Liver (tissue), 9 donors: ENCODE results near the gene CLIC5. TPM values are rescaled to one million over a fixed set of nuclear protein-coding genes. Genes with fewer than 3 reads are reported as not detected.

Experiments
- DNase-seq: peaks from one replicate; pipeline ENCODE4 v3.0.0-alpha.2; 2017; ENCODE audit warnings: low spot score
- H3K27ac ChIP-seq, 2 donors: one replicate each; pipeline ENCODE4 v1.7.0; 2013; ENCODE audit warnings: inconsistent platforms in 2 of 2, low read length in 2 of 2, control low read depth in 1 of 2, low read depth in 1 of 2, mild to moderate bottlenecking in 1 of 2
- H3K27me3 ChIP-seq, 4 donors: one replicate each; pipeline versions ENCODE4 v1.6.1 to v1.7.0; 2013; ENCODE audit warnings: low read length in 3 of 4, inconsistent platforms in 1 of 4, mild to moderate bottlenecking in 1 of 4, moderate library complexity in 1 of 4; ENCODE audit not compliant: control insufficient read depth in 4 of 4, insufficient read depth in 4 of 4
- H3K36me3 ChIP-seq, 4 donors: one replicate each; pipeline versions ENCODE4 v1.6.1 to v1.7.0; 2013; ENCODE audit warnings: low read length in 3 of 4, mild to moderate bottlenecking in 3 of 4, low read depth in 1 of 4, moderate library complexity in 1 of 4; ENCODE audit not compliant: control insufficient read depth in 4 of 4, insufficient read depth in 3 of 4
- H3K4me1 ChIP-seq, 4 donors: one replicate each; pipeline versions ENCODE4 v1.6.1 to v1.7.0; 2013; ENCODE audit warnings: low read length in 3 of 4, mild to moderate bottlenecking in 3 of 4, moderate library complexity in 1 of 4; ENCODE audit not compliant: control insufficient read depth in 4 of 4, insufficient read depth in 4 of 4
- H3K4me3 ChIP-seq, 3 donors: one replicate each; pipeline versions ENCODE4 v1.6.1 to v1.7.0; 2013; ENCODE audit warnings: low read length in 3 of 3, control low read depth in 1 of 3, low read depth in 1 of 3, mild to moderate bottlenecking in 1 of 3
- H3K9ac ChIP-seq, 2 donors: one replicate each; pipeline ENCODE4 v1.7.0; 2013; ENCODE audit warnings: low read length in 2 of 2, mild to moderate bottlenecking in 2 of 2, moderate library complexity in 2 of 2, control low read depth in 1 of 2, low read depth in 1 of 2
- H3K9me3 ChIP-seq, 4 donors: one replicate each; pipeline versions ENCODE4 v1.6.1 to v1.7.0; 2013; ENCODE audit warnings: low read length in 3 of 4; ENCODE audit not compliant: control insufficient read depth in 4 of 4
- EGR1 ChIP-seq, 2 donors: IDR thresholded peaks; 2 replicates each; pipeline ENCODE4 v1.6.1; 2016 to 2018; ENCODE audit warnings: antibody characterized with exemption in 2 of 2, low read depth in 2 of 2
- FOXA1 ChIP-seq: IDR thresholded peaks from 2 replicates; pipeline ENCODE4 v1.6.1; 2016; ENCODE audit warnings: antibody characterized with exemption
- FOXA2 ChIP-seq: IDR thresholded peaks from 2 replicates; pipeline ENCODE4 v1.6.1; 2016; ENCODE audit warnings: antibody characterized with exemption
- GABPA ChIP-seq, 2 donors: IDR thresholded peaks in 1 of 2; conservative IDR thresholded peaks in 1 of 2; 2 replicates each; pipeline ENCODE4 v1.6.1; 2016; ENCODE audit warnings: antibody characterized with exemption in 2 of 2, mild to moderate bottlenecking in 1 of 2, moderate library complexity in 1 of 2
- HNF4A ChIP-seq, 2 donors: conservative IDR thresholded peaks; 2 replicates each; pipeline ENCODE4 v1.6.1; 2016; ENCODE audit warnings: antibody characterized with exemption in 2 of 2, mild to moderate bottlenecking in 2 of 2
- HNF4G ChIP-seq: IDR thresholded peaks from 2 replicates; pipeline ENCODE4 v1.6.1; 2016; ENCODE audit warnings: antibody characterized with exemption
- JUND ChIP-seq, 2 donors: IDR thresholded peaks; 2 replicates each; pipeline ENCODE4 v1.6.1; 2016; ENCODE audit warnings: antibody characterized with exemption in 2 of 2
- NR2F2 ChIP-seq: IDR thresholded peaks from 2 replicates; pipeline ENCODE4 v1.6.1; 2016; ENCODE audit warnings: antibody characterized with exemption
- RAD21 ChIP-seq, 2 donors: IDR thresholded peaks; 2 replicates each; pipeline ENCODE4 v1.6.1; 2016; ENCODE audit warnings: antibody characterized with exemption in 2 of 2, mild to moderate bottlenecking in 2 of 2
- RXRA ChIP-seq, 2 donors: IDR thresholded peaks; 2 replicates each; pipeline ENCODE4 v1.6.1; 2017 to 2018; ENCODE audit warnings: antibody characterized with exemption in 2 of 2, mild to moderate bottlenecking in 1 of 2
- SP1 ChIP-seq: IDR thresholded peaks from 2 replicates; pipeline ENCODE4 v1.6.1; 2018; ENCODE audit warnings: antibody characterized with exemption, mild to moderate bottlenecking
- TAF1 ChIP-seq: conservative IDR thresholded peaks from 2 replicates; pipeline ENCODE4 v1.6.1; 2016; ENCODE audit warnings: antibody characterized with exemption, mild to moderate bottlenecking
- YY1 ChIP-seq: IDR thresholded peaks from 2 replicates; pipeline ENCODE4 v1.6.1; 2016; ENCODE audit warnings: antibody characterized with exemption, mild to moderate bottlenecking
- WGBS: extraction: QIAGEN DNeasy Blood & Tissue Kit; methylation state at CpG from one replicate; pipeline ENCODE4 v1.1.7; 2013; 5-methylcytosine and 5-hydroxymethylcytosine counted together
- polyA plus RNA-seq, 2 donors: library from polyadenylated mRNA; stranded (reverse) in 1 of 2; unstranded in 1 of 2; fragments of 200-250 nt in 1 of 2; fragments of >200 nt in 1 of 2; fragmentation: Nextera tagmentation in 1 of 2; extraction: Ambion mirVana in 1 of 2; gene quantifications; one replicate each; pipeline versions ENCODE4 v1.2.1 to v1.2.3, GENCODE V29; 2013 to 2015
- total RNA-seq, 2 donors: library from RNA; depleted of rRNA; stranded (reverse); fragments of >200 nt; gene quantifications; one replicate each; pipeline ENCODE4 v1.2.3, GENCODE V29; 2014
- TF ChIP-seq, protein P1 (sequence below): IDR thresholded peaks from 2 replicates; pipeline ENCODE4 v1.6.1; 2016; ENCODE audit warnings: antibody characterized with exemption
- TF ChIP-seq, protein P2 (sequence below): IDR thresholded peaks from 2 replicates; pipeline ENCODE4 v1.6.1; 2016; ENCODE audit warnings: antibody characterized with exemption
- TF ChIP-seq, protein P3 (sequence below): IDR thresholded peaks from 2 replicates; pipeline ENCODE4 v1.6.1; 2016; ENCODE audit warnings: antibody characterized with exemption, mild to moderate bottlenecking
- TF ChIP-seq, protein P4 (sequence below): fragments of 150-350 bp; IDR thresholded peaks from 2 replicates; pipeline ENCODE4 v1.5.1; 2017; ENCODE audit warnings: improper control_type of control experiment, low read depth, low read length; ENCODE audit not compliant: missing input control
- donor health status: healthy.
- donor health status: healthy.
- donor health status: healthy.
- donor health status: healthy.
- donor health status: healthy.

The CLIC5 gene
- total and polyA plus RNA-seq, 4 donors = 0.05 to 0.33 (median 0.14) TPM

DNA sequence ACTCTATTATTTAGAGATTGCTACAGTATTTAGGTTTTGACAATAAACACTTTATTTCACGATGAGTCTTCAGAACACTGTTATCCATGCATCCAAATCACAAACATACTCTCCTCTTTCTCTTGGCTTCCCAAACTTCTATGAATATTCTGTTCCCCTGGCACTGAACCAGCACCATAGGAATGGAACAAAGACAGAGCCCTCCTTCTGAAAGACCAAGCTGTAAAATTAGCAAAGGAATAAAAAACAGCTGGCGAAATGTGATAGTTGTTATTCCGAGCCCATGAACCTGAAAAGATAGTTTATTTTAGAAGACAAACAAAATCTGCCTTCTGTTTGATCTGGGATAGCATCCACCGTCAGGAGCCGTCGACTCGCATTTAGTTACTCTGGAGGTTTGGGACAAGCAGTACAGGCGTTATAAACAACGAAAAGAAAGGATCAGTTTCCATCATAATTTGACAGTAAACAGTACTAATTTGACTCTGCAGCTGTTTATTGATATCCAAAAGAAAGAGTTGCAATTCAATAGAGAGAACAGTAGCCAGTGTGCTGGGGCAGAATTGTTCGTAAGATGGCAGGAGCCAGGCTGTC is 161.4 kb downstream of the CLIC5 start:
- Histone ChIP-seq H3K36me3 (no peaks in the 10 kb centered on the region), H3K27ac (no peak overlapping the region), H3K4me1 (no peaks in the 10 kb centered on the region), H3K9me3 (no peaks in the 10 kb centered on the region), H3K4me3 (no peak overlapping the region), H3K9ac (no peak overlapping the region), H3K27me3 (peaks cover 0 to 6% (median 0%) of the 10 kb centered on the region in 4 donors)
- no peak for TF ChIP-seq HNF4G
- no peak for TF ChIP-seq TAF1
- TF ChIP-seq, protein P1, sequence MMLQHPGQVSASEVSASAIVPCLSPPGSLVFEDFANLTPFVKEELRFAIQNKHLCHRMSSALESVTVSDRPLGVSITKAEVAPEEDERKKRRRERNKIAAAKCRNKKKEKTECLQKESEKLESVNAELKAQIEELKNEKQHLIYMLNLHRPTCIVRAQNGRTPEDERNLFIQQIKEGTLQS = no peak
- TF ChIP-seq YY1 = no peak
- no peak for TF ChIP-seq RXRA (IDR thresholded peaks at IDR 0.05)
- TF ChIP-seq EGR1 (IDR thresholded peaks at IDR 0.05; ENCODE audit: low read depth in 2 of 2) = no peak
- TF ChIP-seq JUND (IDR thresholded peaks at IDR 0.05) = no peak
- TF ChIP-seq, protein P2, sequence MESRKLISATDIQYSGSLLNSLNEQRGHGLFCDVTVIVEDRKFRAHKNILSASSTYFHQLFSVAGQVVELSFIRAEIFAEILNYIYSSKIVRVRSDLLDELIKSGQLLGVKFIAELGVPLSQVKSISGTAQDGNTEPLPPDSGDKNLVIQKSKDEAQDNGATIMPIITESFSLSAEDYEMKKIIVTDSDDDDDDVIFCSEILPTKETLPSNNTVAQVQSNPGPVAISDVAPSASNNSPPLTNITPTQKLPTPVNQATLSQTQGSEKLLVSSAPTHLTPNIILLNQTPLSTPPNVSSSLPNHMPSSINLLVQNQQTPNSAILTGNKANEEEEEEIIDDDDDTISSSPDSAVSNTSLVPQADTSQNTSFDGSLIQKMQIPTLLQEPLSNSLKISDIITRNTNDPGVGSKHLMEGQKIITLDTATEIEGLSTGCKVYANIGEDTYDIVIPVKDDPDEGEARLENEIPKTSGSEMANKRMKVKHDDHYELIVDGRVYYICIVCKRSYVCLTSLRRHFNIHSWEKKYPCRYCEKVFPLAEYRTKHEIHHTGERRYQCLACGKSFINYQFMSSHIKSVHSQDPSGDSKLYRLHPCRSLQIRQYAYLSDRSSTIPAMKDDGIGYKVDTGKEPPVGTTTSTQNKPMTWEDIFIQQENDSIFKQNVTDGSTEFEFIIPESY = no peak
- TF ChIP-seq HNF4A (conservative IDR thresholded peaks at IDR 0.05) = no peak
- TF ChIP-seq, protein P3, sequence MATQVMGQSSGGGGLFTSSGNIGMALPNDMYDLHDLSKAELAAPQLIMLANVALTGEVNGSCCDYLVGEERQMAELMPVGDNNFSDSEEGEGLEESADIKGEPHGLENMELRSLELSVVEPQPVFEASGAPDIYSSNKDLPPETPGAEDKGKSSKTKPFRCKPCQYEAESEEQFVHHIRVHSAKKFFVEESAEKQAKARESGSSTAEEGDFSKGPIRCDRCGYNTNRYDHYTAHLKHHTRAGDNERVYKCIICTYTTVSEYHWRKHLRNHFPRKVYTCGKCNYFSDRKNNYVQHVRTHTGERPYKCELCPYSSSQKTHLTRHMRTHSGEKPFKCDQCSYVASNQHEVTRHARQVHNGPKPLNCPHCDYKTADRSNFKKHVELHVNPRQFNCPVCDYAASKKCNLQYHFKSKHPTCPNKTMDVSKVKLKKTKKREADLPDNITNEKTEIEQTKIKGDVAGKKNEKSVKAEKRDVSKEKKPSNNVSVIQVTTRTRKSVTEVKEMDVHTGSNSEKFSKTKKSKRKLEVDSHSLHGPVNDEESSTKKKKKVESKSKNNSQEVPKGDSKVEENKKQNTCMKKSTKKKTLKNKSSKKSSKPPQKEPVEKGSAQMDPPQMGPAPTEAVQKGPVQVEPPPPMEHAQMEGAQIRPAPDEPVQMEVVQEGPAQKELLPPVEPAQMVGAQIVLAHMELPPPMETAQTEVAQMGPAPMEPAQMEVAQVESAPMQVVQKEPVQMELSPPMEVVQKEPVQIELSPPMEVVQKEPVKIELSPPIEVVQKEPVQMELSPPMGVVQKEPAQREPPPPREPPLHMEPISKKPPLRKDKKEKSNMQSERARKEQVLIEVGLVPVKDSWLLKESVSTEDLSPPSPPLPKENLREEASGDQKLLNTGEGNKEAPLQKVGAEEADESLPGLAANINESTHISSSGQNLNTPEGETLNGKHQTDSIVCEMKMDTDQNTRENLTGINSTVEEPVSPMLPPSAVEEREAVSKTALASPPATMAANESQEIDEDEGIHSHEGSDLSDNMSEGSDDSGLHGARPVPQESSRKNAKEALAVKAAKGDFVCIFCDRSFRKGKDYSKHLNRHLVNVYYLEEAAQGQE = no peak
- no peak for TF ChIP-seq RAD21 (IDR thresholded peaks at IDR 0.05)
- TF ChIP-seq NR2F2 = no peak
- no peak for TF ChIP-seq FOXA1
- TF ChIP-seq, protein P4, sequence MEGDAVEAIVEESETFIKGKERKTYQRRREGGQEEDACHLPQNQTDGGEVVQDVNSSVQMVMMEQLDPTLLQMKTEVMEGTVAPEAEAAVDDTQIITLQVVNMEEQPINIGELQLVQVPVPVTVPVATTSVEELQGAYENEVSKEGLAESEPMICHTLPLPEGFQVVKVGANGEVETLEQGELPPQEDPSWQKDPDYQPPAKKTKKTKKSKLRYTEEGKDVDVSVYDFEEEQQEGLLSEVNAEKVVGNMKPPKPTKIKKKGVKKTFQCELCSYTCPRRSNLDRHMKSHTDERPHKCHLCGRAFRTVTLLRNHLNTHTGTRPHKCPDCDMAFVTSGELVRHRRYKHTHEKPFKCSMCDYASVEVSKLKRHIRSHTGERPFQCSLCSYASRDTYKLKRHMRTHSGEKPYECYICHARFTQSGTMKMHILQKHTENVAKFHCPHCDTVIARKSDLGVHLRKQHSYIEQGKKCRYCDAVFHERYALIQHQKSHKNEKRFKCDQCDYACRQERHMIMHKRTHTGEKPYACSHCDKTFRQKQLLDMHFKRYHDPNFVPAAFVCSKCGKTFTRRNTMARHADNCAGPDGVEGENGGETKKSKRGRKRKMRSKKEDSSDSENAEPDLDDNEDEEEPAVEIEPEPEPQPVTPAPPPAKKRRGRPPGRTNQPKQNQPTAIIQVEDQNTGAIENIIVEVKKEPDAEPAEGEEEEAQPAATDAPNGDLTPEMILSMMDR = no peak
- no peak for TF ChIP-seq SP1
- TF ChIP-seq GABPA (IDR thresholded peaks at IDR 0.05 in 1 of 2, conservative IDR thresholded peaks at IDR 0.05 in 1 of 2) = no peak
- 59% methylated on average over 10 of the region's 10 CpGs for WGBS
- DNase-seq = no peak

DNA sequence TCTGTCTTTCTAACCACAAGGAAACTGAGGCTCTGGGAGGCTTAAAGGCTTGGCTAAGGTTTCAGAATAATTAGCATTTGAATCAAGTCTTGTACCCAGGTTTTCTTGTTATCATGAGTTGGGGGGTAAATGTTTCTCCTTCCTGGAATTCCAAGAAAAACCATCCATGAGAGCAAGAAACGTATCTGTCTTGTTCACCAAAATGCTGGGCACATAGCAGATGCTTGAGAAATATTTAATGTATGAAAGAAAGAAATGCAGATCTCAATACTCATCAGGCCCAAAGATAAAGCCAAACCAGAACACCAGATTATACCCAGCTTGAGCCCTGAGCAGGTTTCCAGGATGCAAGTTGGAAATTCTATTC is 164.6 kb downstream of the CLIC5 start:
- WGBS = 81% methylated on average over 1 of the region's 1 CpG
- H3K4me3 ChIP-seq = no peak overlapping the region
- no peaks in the 10 kb centered on the region for H3K27me3 ChIP-seq
- DNase-seq = no peak
- H3K9ac ChIP-seq = no peak overlapping the region
- no peaks in the 10 kb centered on the region for H3K36me3 ChIP-seq
- no peaks in the 10 kb centered on the region for H3K4me1 ChIP-seq
- H3K9me3 ChIP-seq = no peaks in the 10 kb centered on the region
- no peak overlapping the region for H3K27ac ChIP-seq
- TF ChIP-seq HNF4G = no peak
- no peak for TF ChIP-seq RAD21 (IDR thresholded peaks at IDR 0.05)
- TF ChIP-seq, protein P3 = no peak
- no peak for TF ChIP-seq RXRA (IDR thresholded peaks at IDR 0.05)
- TF ChIP-seq, protein P2 = no peak
- no peak for TF ChIP-seq FOXA2
- TF ChIP-seq NR2F2 = no peak
- no peak for TF ChIP-seq GABPA (IDR thresholded peaks at IDR 0.05 in 1 of 2, conservative IDR thresholded peaks at IDR 0.05 in 1 of 2)
